Neural progenitor cell (in vitro differentiated cells): ENCODE data around the gene LUZP2. TPM values are rescaled to one million over a fixed set of nuclear protein-coding genes. Genes with fewer than 3 reads are reported as not detected.

ENCODE experiments used
- DNase-seq: peaks from one replicate; pipeline ENCODE4 v3.0.0-alpha.2; 2016; ENCODE audit warnings: low spot score
- H2AFZ ChIP-seq: fragments of 200-600 bp; sonication (generic); replicated peaks from 2 replicates; pipeline ENCODE4 v1.6.1; 2016; ENCODE audit warnings: antibody characterized with exemption
- H3F3A ChIP-seq: fragments of 200-600 bp; sonication (generic); 2 replicates; pipeline ENCODE4 v1.6.1; 2016; ENCODE audit warnings: antibody characterized with exemption, low read depth
- H3K27ac ChIP-seq: fragments of 200-600 bp; sonication (generic); 2 replicates; pipeline ENCODE4 v1.5.1; 2016; ENCODE audit warnings: mild to moderate bottlenecking
- H3K27me3 ChIP-seq: fragments of 200-600 bp; sonication (generic); 2 replicates; pipeline ENCODE4 v1.6.1; 2016; ENCODE audit warnings: mild to moderate bottlenecking, moderate library complexity
- H3K36me3 ChIP-seq: fragments of 200-600 bp; sonication (generic); 2 replicates; pipeline ENCODE4 v1.5.1; 2016
- H3K4me1 ChIP-seq: fragments of 200-600 bp; sonication (generic); 2 replicates; pipeline ENCODE4 v1.6.1; 2016; ENCODE audit warnings: mixed run types
- H3K4me2 ChIP-seq: fragments of 200-600 bp; sonication (generic); 2 replicates; pipeline ENCODE4 v1.6.1; 2016
- H3K4me3 ChIP-seq: fragments of 200-600 bp; sonication (generic); 2 replicates; pipeline ENCODE4 v1.5.1; 2016
- H3K79me2 ChIP-seq: fragments of 200-600 bp; sonication (generic); 2 replicates; pipeline ENCODE4 v1.6.1; 2016; ENCODE audit warnings: low read depth
- H3K9ac ChIP-seq: fragments of 200-600 bp; sonication (generic); 2 replicates; pipeline ENCODE4 v1.6.1; 2016
- H3K9me3 ChIP-seq: fragments of 200-600 bp; sonication (generic); 2 replicates; pipeline ENCODE4 v1.5.1; 2016; ENCODE audit warnings: low read depth
- H4K20me1 ChIP-seq: fragments of 200-600 bp; sonication (generic); 2 replicates; pipeline ENCODE4 v1.6.1; 2016; ENCODE audit warnings: low read depth
- H3K27ac Mint-ChIP-seq: 3 replicates; pipeline ENCODE4 v1.8.0; 2021; ENCODE audit warnings: mixed read lengths
- H3K27me3 Mint-ChIP-seq: 2 replicates; pipeline ENCODE4 v1.8.0; 2022; ENCODE audit warnings: low read depth, mild to moderate bottlenecking, inconsistent platforms, moderate library complexity, mixed read lengths; ENCODE audit not compliant: insufficient read depth
- H3K36me3 Mint-ChIP-seq: 3 replicates; pipeline ENCODE4 v1.8.0; 2021; ENCODE audit warnings: mixed read lengths
- H3K4me1 Mint-ChIP-seq: 3 replicates; pipeline ENCODE4 v1.8.0; 2021; ENCODE audit warnings: mixed read lengths
- H3K4me3 Mint-ChIP-seq: 3 replicates; pipeline ENCODE4 v1.8.0; 2021; ENCODE audit warnings: mild to moderate bottlenecking, moderate library complexity, mixed read lengths
- H3K9me3 Mint-ChIP-seq: 3 replicates; pipeline ENCODE4 v1.8.0; 2020; ENCODE audit warnings: mixed read lengths
- CTCF ChIP-seq: fragments of 200-600 bp; sonication (generic); IDR thresholded peaks from 2 replicates; pipeline ENCODE4 v1.5.1; 2017; ENCODE audit warnings: antibody characterized with exemption, mild to moderate bottlenecking
- EZH2 ChIP-seq: fragments of 200-600 bp; sonication (generic); IDR thresholded peaks from 2 replicates; pipeline ENCODE4 v1.6.1; 2017; ENCODE audit warnings: antibody characterized with exemption, mild to moderate bottlenecking, moderate library complexity
- EZH2phosphoT487 ChIP-seq: fragments of 200-600 bp; sonication (generic); IDR thresholded peaks from 2 replicates; pipeline ENCODE4 v1.6.1; 2017; ENCODE audit warnings: antibody characterized with exemption
- total RNA-seq: library from RNA; depleted of rRNA; stranded (reverse); fragments of >200 nt; gene quantifications from 2 replicates; pipeline ENCODE4 v1.2.3, GENCODE V29; 2015; ENCODE audit warnings: low replicate concordance

The LUZP2 gene
- total RNA-seq, 1 donor from 2014 or later = 2.5 TPM

GRCh38 chr11:25066706-25067105, 569.9 kb downstream of the LUZP2 start:
- no peaks in the 10 kb centered on the region for H3K9me3 ChIP-seq
- H3K4me1 ChIP-seq = no peaks in the 10 kb centered on the region
- no peak overlapping the region for H3K9ac ChIP-seq
- no peak for TF ChIP-seq EZH2
- no peak for TF ChIP-seq EZH2phosphoT487
- no peak for TF ChIP-seq CTCF
- DNase-seq = no peak
- no peak overlapping the region for H2AFZ ChIP-seq
- H3K27ac ChIP-seq = no peak overlapping the region
- peaks cover 4% of the 10 kb centered on the region for H3K9me3 Mint-ChIP-seq
- no peaks in the 10 kb centered on the region for H3K36me3 Mint-ChIP-seq
- no peaks in the 10 kb centered on the region for H3K27me3 ChIP-seq
- no peak overlapping the region for H3K4me3 Mint-ChIP-seq
- H3K27me3 Mint-ChIP-seq = no peaks in the 10 kb centered on the region
- H4K20me1 ChIP-seq = no peaks in the 10 kb centered on the region
- no peak overlapping the region for H3K27ac Mint-ChIP-seq
- H3K4me1 Mint-ChIP-seq = no peaks in the 10 kb centered on the region
- H3K4me3 ChIP-seq = no peak overlapping the region
- no peaks in the 10 kb centered on the region for H3K36me3 ChIP-seq
- no peak overlapping the region for H3K4me2 ChIP-seq
- no peaks in the 10 kb centered on the region for H3K79me2 ChIP-seq
- H3F3A ChIP-seq = no peaks in the 10 kb centered on the region

- Histone ChIP-seq H3K36me3 (no peaks in the 10 kb centered on the region), H4K20me1 (no peaks in the 10 kb centered on the region), H3K4me3 (no peak overlapping the region), H3K9ac (no peak overlapping the region), H3K4me1 (no peaks in the 10 kb centered on the region), H3F3A (no peaks in the 10 kb centered on the region), H3K4me2 (no peak overlapping the region), H3K27ac (no peak overlapping the region), H2AFZ (no peak overlapping the region), H3K79me2 (no peaks in the 10 kb centered on the region), H3K27me3 (no peaks in the 10 kb centered on the region), H3K9me3 (no peaks in the 10 kb centered on the region)
- DNase-seq = no peak
- Mint-ChIP-seq H3K36me3 (no peaks in the 10 kb centered on the region), H3K9me3 (peaks cover 4% of the 10 kb centered on the region), H3K27ac (no peak overlapping the region), H3K4me1 (no peaks in the 10 kb centered on the region), H3K27me3 (no peaks in the 10 kb centered on the region), H3K4me3 (no peak overlapping the region)
- TF ChIP-seq CTCF = no peak
- no peak for TF ChIP-seq EZH2phosphoT487
- TF ChIP-seq EZH2 = no peak
Observed at GRCh38 chr11:25068451-25068850, 571.6 kb downstream of the LUZP2 start.

- H3K4me3 ChIP-seq = no peak overlapping the region
- H3K4me1 ChIP-seq = no peaks in the 10 kb centered on the region
- no peak overlapping the region for H3K27ac ChIP-seq
- H3K4me2 ChIP-seq = no peak overlapping the region
- no peak overlapping the region for H3K4me3 Mint-ChIP-seq
- no peaks in the 10 kb centered on the region for H3F3A ChIP-seq
- no peaks in the 10 kb centered on the region for H4K20me1 ChIP-seq
- DNase-seq = no peak
- H3K79me2 ChIP-seq = no peaks in the 10 kb centered on the region
- TF ChIP-seq EZH2 = no peak
- no peak for TF ChIP-seq CTCF
- no peak for TF ChIP-seq EZH2phosphoT487
- H3K27ac Mint-ChIP-seq = no peak overlapping the region
- no peaks in the 10 kb centered on the region for H3K9me3 ChIP-seq
- no peak overlapping the region for H3K9ac ChIP-seq
- H3K9me3 Mint-ChIP-seq = no peaks in the 10 kb centered on the region
- H2AFZ ChIP-seq = no peak overlapping the region
- no peaks in the 10 kb centered on the region for H3K36me3 Mint-ChIP-seq
- no peaks in the 10 kb centered on the region for H3K36me3 ChIP-seq
- no peaks in the 10 kb centered on the region for H3K4me1 Mint-ChIP-seq
- H3K27me3 ChIP-seq = no peaks in the 10 kb centered on the region
- no peaks in the 10 kb centered on the region for H3K27me3 Mint-ChIP-seq
Observed at GRCh38 chr11:25094085-25094802, 597.4 kb downstream of the LUZP2 start.
